ENCODE data around the gene LCE1B.

GRCh38 chr1:152823294-152823693, 11.5 kb downstream of the LCE1B start:
- TF ChIP-seq CTCF (conservative IDR thresholded peaks at IDR 0.05) (no peak), ZFX (IDR thresholded peaks at IDR 0.05) (no peak)

All from C4-2B (cell line).